Activated naive CD8-positive, alpha-beta T cell treated with anti-CD3 and anti-CD28 coated beads, Interleukin-2, amount 50 U/mL, for 16 hours (primary cell): ENCODE results near the gene ABCB9.
"Not testable (repeated sequence)": the region's sequence is repeated elsewhere in the genome, so short reads cannot be mapped to it uniquely, and the experiment has no call there.

Source experiments
- DNase-seq: peaks from one replicate; pipeline ENCODE4 v3.0.0-alpha.2; 2020; ENCODE audit warnings: low read depth, low spot score

Gene ABCB9

GRCh38 chr12:122895704-122896636 is 70.3 kb downstream of the ABCB9 start, which contains the start of gene VPS37B:
VPS37B (minus strand) TSS chr12:122896124; CDS start chr12:122896062, 62 bp downstream.
- peak; percentile 61 for DNase-seq

GRCh38 chr12:122895320-122895703 is 71.0 kb downstream of the ABCB9 start:
- no peak for DNase-seq

GRCh38 chr12:122894193-122895121 is 71.8 kb downstream of the ABCB9 start:
- no peak for DNase-seq

GRCh38 chr12:122893208-122894153 is 72.8 kb downstream of the ABCB9 start:
- no peak for DNase-seq

GRCh38 chr12:122892724-122893123 is 73.5 kb downstream of the ABCB9 start:
- not testable (repeated sequence) for DNase-seq

- DNase-seq, result no peak
Observed at GRCh38 chr12:122891661-122892525, 74.4 kb downstream of the ABCB9 start.

- no peak for DNase-seq
Observed at GRCh38 chr12:122889761-122890520, 76.3 kb downstream of the ABCB9 start.

- DNase-seq, result no peak
Observed at GRCh38 chr12:122888232-122888752, 78.0 kb downstream of the ABCB9 start.

GRCh38 chr12:122887819-122888212 is 78.4 kb downstream of the ABCB9 start:
- DNase-seq, result no peak

GRCh38 chr12:122886851-122887818 is 79.1 kb downstream of the ABCB9 start:
- DNase-seq, result no peak

- no peak for DNase-seq
Observed at GRCh38 chr12:122886161-122886560, 80.1 kb downstream of the ABCB9 start.

- no peak for DNase-seq
Observed at GRCh38 chr12:122884860-122885259, 81.4 kb downstream of the ABCB9 start.

GRCh38 chr12:122884091-122884826 is 82.0 kb downstream of the ABCB9 start:
- DNase-seq, result no peak

- no peak for DNase-seq
Observed at GRCh38 chr12:122882908-122883558, 83.2 kb downstream of the ABCB9 start.

GRCh38 chr12:122880668-122881067 is 85.6 kb downstream of the ABCB9 start:
- no peak for DNase-seq

- no peak for DNase-seq
Observed at GRCh38 chr12:122880155-122880667, 86.1 kb downstream of the ABCB9 start.
